NB4 (cell line): ENCODE data around the gene NSMCE4A.
A peak's percentile ranks its signal among the peaks of the same experiment; 100 is the strongest.
"Not testable (repeated sequence)": the region's sequence is repeated elsewhere in the genome, so short reads cannot be mapped to it uniquely, and the experiment has no call there.

Experiments used
- DNase-seq: peaks from one replicate; pipeline ENCODE4 v3.0.0; 2010; ENCODE audit warnings: low read depth
- H3K4me3 ChIP-seq: one replicate; pipeline ENCODE4 v1.5.1; 2011; ENCODE audit warnings: mild to moderate bottlenecking, low read depth, low read length, moderate library complexity
- MYC ChIP-seq: IDR thresholded peaks from 2 replicates; pipeline ENCODE4 v1.6.1; 2011; ENCODE audit warnings: low read depth, low read length
- POLR2A ChIP-seq: IDR thresholded peaks from 2 replicates; pipeline ENCODE4 v1.6.1; 2011; ENCODE audit warnings: mild to moderate bottlenecking; ENCODE audit not compliant: insufficient read length; ENCODE audit errors: extremely low read depth
- TF ChIP-seq, protein P1 (sequence below): IDR thresholded peaks from one replicate; pipeline ENCODE4 v1.5.1; 2012; ENCODE audit warnings: low read depth, low read length
- TF ChIP-seq, protein P2 (sequence below): IDR thresholded peaks from 2 replicates; pipeline ENCODE4 v1.6.1; 2011; ENCODE audit warnings: low read depth, low read length

NSMCE4A gene

DNA sequence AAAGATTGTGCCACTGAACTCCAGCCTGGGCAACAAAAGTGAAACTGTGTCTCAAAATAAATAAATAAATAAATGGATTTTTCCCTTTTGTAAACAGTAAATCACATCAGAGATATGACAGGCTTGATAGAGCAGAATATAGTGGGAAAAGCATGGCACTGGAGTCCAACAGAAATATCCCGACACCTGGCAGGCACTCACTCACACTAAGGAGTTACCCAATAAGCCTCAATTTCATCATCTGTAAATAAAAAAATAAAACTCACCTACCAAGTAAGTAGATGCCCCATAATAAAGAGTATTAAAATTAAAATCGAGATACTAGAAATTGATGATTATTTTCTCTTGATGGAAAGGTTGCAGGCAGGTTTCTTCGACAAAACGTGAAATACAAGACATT is 48.9 kb downstream of the NSMCE4A start:
- H3K4me3 ChIP-seq = peak overlapping the region; percentile 93
- TF ChIP-seq, protein P1, sequence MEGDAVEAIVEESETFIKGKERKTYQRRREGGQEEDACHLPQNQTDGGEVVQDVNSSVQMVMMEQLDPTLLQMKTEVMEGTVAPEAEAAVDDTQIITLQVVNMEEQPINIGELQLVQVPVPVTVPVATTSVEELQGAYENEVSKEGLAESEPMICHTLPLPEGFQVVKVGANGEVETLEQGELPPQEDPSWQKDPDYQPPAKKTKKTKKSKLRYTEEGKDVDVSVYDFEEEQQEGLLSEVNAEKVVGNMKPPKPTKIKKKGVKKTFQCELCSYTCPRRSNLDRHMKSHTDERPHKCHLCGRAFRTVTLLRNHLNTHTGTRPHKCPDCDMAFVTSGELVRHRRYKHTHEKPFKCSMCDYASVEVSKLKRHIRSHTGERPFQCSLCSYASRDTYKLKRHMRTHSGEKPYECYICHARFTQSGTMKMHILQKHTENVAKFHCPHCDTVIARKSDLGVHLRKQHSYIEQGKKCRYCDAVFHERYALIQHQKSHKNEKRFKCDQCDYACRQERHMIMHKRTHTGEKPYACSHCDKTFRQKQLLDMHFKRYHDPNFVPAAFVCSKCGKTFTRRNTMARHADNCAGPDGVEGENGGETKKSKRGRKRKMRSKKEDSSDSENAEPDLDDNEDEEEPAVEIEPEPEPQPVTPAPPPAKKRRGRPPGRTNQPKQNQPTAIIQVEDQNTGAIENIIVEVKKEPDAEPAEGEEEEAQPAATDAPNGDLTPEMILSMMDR = no peak
- TF ChIP-seq, protein P2, sequence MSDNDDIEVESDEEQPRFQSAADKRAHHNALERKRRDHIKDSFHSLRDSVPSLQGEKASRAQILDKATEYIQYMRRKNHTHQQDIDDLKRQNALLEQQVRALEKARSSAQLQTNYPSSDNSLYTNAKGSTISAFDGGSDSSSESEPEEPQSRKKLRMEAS = no peak
- no peak for TF ChIP-seq POLR2A
- no peak for TF ChIP-seq MYC
- no peak for DNase-seq

DNA sequence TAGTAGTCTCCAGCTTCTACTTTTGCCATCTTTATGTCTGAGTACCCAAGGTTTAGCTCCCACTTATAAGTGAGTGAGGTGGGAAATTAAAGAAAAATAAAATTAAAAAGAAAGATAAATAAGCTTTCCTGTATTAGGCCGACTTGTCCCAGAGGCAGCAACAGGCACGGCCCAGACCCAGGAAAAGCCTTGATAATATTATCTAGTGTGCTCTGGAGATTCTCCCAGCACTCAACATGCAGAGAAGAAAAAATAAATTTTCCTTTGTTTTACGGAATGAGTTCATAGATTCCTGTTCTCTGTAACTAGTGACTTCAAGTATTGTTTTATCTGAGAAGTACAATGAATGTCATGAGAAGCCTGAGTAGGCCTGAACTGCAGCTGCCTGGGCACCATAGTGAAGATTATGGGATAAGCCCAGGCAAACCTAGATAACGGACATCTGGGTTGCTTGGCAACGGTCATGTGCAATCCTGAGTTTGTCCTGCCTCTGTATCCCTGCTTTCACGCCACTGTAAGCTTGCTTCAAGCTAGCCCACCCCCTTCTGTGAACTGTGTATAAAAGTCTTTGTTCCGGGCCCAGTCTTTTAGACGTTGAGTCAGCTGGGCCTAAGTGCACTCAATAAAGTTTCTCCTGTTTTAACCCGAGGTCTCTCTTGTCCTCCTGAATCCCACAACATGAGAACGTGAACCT is 53.6 kb downstream of the NSMCE4A start:
- H3K4me3 ChIP-seq = no peak overlapping the region
- TF ChIP-seq, protein P2 = no peak
- TF ChIP-seq MYC (no peak), POLR2A (no peak)
- TF ChIP-seq, protein P1 = no peak
- DNase-seq = no peak

DNA sequence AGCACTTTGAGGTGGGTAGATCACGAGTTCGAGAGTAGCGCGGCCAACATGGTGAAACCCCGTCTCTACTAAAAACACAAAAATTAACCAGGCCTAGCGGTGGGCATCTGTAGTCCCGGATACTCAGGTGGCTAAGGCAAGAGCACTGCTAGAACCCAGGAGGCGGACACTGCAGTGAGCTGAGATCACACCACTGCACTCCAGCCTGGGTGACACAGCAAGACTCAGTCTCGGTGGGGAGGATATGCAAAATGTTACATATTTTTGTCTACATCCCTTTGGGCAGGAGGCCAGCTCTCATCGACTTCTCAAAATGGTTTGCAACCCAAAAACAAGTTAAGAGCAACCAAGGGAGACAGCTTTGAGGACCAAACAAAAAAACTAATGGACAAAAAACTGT is 55.4 kb downstream of the NSMCE4A start:
- TF ChIP-seq, protein P2 = no peak
- TF ChIP-seq POLR2A (no peak), MYC (no peak)
- TF ChIP-seq, protein P1 = no peak
- no peak for DNase-seq

DNA sequence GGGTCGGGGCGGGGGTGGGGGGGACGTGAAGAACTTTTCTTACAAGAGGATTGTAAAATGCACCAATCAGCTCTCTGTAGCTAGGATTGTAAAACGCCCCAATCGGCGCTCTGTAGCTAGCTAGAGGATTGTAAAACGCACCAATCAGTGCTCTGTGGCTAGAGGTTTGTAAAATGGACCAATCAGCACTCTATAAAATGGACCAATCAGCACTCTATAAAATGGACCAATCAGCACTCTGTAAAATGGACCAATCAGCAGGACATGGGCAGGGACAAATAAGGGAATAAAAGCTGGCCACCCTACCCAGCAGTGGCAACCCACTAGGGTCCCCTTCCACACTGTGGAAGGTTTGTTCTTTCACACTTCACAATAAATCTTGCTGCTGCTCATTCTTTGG is 56.2 kb downstream of the NSMCE4A start:
- DNase-seq, H3K4me3 ChIP-seq: not testable (repeated sequence)

More for the DNA sequence above, 55.4 kb downstream of the NSMCE4A start:
- H3K4me3 ChIP-seq = no peak overlapping the region

DNA sequence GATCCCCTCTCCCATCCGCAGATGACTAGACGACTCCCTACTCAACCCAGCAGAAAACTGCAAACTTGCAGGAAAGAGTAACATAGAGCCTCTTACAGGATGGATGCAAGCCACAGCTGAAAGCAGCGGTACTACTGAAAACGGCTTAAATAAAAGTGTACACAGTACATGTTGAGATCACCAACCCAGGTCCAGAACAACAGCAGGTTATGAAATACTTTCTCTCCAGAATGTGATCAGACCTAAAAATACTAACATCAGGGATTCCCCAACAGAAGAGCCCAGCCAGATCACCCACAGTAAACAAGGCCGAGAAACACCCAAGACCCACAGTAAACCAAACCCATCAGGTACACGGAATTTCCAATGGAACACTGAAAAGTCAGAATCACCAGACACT is 60.4 kb downstream of the NSMCE4A start:
- TF ChIP-seq MYC = no peak
- no peak for TF ChIP-seq POLR2A
- TF ChIP-seq, protein P1 = no peak
- TF ChIP-seq, protein P2 = no peak
- no peak overlapping the region for H3K4me3 ChIP-seq
- no peak for DNase-seq

DNA sequence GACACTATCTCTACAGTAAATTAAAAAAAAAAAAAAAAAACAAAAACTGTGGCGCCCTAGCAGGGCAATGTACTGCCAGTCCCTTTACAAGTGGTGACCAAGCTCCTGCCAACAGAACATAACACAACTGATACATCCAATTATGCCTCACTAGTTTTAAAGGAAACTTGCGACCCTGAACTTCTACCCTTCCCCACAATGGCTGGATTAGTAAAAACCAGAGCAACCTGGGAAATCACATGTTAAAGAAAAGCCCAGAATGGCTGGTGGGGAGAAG is 63.7 kb downstream of the NSMCE4A start:
- H3K4me3 ChIP-seq = no peak overlapping the region
- TF ChIP-seq MYC = no peak
- TF ChIP-seq, protein P1 = no peak
- TF ChIP-seq, protein P2 = no peak
- TF ChIP-seq POLR2A = no peak
- no peak for DNase-seq
